ENCODE data around the gene GPC6.

Gene GPC6

DNA sequence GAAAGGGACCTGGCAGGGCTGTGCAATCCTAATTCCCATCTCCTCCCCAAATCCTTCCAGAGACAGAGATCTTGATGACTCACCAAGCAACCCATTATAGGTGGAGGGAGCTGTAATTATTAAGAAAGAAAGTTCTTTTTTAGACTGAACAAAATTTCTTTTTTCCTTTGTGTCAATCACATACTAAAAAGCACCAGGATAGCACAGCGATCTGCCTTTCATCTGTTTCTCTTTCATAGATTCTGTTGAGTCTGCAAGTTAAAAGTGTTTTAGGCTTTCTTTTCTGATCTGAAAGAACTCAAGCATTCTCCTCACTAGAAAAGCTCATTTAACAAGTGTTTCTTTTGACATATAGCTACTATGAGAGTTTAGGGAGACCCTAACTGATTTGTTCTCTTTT, 1030.1 kb downstream of the GPC6 start:
- in situ Hi-C loops (cut with MboI; ENCODE audit: low pct_unique_long_range_greater_than_20kb, low sequenced_read_pairs, unreplicated experiment): no loop called here
- DNase-seq (ENCODE audit: low spot score): no peak
- TF ChIP-seq, protein P1, sequence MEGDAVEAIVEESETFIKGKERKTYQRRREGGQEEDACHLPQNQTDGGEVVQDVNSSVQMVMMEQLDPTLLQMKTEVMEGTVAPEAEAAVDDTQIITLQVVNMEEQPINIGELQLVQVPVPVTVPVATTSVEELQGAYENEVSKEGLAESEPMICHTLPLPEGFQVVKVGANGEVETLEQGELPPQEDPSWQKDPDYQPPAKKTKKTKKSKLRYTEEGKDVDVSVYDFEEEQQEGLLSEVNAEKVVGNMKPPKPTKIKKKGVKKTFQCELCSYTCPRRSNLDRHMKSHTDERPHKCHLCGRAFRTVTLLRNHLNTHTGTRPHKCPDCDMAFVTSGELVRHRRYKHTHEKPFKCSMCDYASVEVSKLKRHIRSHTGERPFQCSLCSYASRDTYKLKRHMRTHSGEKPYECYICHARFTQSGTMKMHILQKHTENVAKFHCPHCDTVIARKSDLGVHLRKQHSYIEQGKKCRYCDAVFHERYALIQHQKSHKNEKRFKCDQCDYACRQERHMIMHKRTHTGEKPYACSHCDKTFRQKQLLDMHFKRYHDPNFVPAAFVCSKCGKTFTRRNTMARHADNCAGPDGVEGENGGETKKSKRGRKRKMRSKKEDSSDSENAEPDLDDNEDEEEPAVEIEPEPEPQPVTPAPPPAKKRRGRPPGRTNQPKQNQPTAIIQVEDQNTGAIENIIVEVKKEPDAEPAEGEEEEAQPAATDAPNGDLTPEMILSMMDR (IDR thresholded peaks at IDR 0.05; ENCODE audit: extremely low read depth, insufficient read depth, missing control alignments): no peak

DNA sequence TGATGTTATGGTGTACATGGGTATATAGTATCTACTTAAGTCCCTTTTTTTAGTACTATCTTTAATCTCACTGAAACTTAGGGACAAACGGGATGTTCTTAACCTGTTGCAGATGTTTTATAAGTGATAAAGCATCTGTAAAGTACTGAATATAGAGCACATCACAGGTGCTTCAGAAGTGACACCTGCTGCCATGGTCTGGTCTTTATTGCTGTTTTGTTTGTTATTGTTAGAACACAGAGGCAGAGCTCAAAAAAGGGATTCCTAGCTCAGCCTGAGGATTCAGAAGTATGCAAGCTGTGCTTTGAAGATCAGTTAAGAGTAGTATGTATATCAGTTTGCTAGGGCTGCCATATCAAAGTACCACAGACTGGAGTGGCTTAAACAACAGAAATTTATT, 1033.4 kb downstream of the GPC6 start:
- DNase-seq (ENCODE audit: low spot score): no peak
- in situ Hi-C loops (cut with MboI; ENCODE audit: low pct_unique_long_range_greater_than_20kb, low sequenced_read_pairs, unreplicated experiment): no loop called here
- TF ChIP-seq, protein P1 (IDR thresholded peaks at IDR 0.05; ENCODE audit: extremely low read depth, insufficient read depth, missing control alignments): no peak

DNA sequence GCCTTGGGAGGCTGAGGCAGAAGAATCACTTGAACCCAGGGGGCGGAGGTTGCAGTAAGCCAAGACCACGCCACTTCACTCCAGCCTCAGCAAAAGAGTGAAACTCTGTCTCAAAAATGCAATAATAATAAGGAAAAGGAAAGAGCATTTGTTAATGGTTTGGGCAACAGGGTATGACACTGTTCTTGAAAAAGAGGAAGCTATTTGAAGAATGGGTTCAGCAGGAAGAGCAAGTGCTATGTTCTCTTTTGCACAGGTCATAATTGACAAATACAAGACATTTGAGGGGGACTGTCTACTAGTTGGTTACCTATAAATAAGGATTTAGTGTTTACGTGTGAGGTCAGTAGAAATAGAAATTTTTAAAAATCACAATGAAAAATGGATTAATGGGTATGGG, 1034.6 kb downstream of the GPC6 start:
- DNase-seq (ENCODE audit: low spot score): no peak
- in situ Hi-C loops (cut with MboI; ENCODE audit: low pct_unique_long_range_greater_than_20kb, low sequenced_read_pairs, unreplicated experiment): no loop called here
- TF ChIP-seq, protein P1 (IDR thresholded peaks at IDR 0.05; ENCODE audit: extremely low read depth, insufficient read depth, missing control alignments): no peak

DNA sequence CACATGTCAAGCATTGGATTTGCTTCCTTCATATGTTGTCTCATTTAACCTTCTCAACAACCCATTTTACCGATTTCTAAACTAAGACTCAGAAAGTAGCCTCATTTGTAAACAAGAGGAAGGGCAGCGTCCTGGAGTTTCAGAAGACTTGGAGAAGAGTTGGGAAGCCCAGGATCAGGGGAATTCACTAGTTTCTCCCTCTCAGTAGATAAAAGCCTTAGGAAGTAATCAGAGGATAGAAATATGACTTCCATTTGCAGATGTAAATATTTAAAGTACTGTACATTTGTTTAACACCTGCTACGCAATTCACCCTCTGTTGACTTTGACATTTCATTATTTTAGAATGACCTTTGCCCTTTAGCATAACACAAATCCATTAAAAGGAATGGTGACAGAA, 1036.4 kb downstream of the GPC6 start:
- TF ChIP-seq, protein P1 (IDR thresholded peaks at IDR 0.05; ENCODE audit: extremely low read depth, insufficient read depth, missing control alignments): no peak
- DNase-seq (ENCODE audit: low spot score): no peak
- in situ Hi-C loops (cut with MboI; ENCODE audit: low pct_unique_long_range_greater_than_20kb, low sequenced_read_pairs, unreplicated experiment): no loop called here

DNA sequence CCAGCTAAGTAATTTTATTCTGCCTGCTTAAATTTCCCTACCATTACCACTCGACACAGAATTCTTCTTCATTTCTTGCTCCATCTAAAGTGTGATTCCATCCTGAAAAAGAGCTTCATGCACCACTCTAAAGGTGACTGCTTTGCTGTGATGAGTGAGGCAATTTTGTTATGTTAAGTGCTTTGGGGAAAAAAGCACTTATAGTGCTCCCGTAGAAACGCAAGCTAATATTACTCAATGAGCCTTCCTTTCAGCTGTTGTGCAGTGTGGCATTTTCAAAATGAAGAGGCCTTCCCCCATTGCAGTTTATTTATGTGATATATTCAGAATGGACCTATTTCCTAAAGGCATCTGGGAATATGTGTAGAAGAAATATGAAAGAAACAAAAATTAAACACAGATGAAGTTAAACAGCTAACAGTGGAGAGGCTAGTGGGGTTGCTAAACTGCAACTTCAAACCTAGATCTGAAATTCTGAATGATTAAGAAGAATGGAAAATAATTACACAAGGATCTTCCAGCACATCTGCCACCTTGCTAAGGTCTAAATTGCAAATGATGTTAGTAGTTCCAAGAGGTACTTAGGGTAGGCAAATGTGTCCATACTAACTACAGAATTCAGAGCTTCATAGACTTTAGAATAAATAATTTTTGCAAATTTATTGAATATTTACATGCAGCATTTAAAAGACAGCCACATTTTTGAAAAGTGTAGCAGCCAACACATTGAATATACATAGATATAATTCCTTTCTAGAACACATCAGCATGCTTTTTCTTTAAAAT, 1041.2 kb downstream of the GPC6 start:
- TF ChIP-seq, protein P1 (IDR thresholded peaks at IDR 0.05; ENCODE audit: extremely low read depth, insufficient read depth, missing control alignments): no peak
- DNase-seq (ENCODE audit: low spot score): no peak
- in situ Hi-C loops (cut with MboI; ENCODE audit: low pct_unique_long_range_greater_than_20kb, low sequenced_read_pairs, unreplicated experiment): no loop called here

DNA sequence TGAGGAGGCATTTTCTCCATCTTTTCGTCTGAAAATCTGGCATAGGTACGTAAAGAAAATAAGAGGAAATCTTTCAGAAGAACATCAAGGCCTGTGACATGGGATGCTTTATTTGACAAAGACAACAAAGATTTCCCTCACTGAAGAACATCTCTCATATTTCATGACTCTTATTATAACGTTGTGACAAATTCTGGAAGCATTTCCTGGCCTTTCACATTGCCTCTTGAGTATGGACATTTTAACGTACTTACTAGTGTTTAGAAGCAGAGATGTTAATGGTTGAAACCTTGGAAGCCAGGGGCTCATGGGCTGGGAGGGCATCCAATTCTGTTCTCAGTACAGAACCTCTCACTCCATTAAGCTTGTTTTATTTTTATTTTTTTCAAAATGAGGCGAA, 1042.1 kb downstream of the GPC6 start:
- TF ChIP-seq, protein P1 (IDR thresholded peaks at IDR 0.05; ENCODE audit: extremely low read depth, insufficient read depth, missing control alignments): no peak
- DNase-seq (ENCODE audit: low spot score): no peak
- in situ Hi-C loops (cut with MboI; ENCODE audit: low pct_unique_long_range_greater_than_20kb, low sequenced_read_pairs, unreplicated experiment): no loop called here
